ENCODE measurements around the gene NFATC4.

The NFATC4 gene

GRCh38 chr14:24376448-24377070, 8.6 kb downstream of the NFATC4 start:
- ChIA-PET POLR2A (interaction anchor here (1.0 kb wide), 1 partner anchor 63 kb away, joined by 3 read pairs; no protein-coding TSS in a partner anchor), CTCF (interaction anchor here (0.6 to 1.7 kb wide), 3 partner anchors 11 to 55 kb away, joined by 3 to 7 read pairs (median 3); no protein-coding TSS in a partner anchor)
- Histone ChIP-seq H3K9me3 (ENCODE audit: control insufficient read depth, insufficient read depth, low read depth, low read length) (no peaks in the 10 kb centered on the region), H3K4me1 (ENCODE audit: control insufficient read depth, insufficient read depth, low read length) (peaks cover 18% of the 10 kb centered on the region), H3K36me3 (ENCODE audit: control insufficient read depth in 2 of 2, insufficient read depth in 1 of 2, low read length in 2 of 2) (peaks cover 0 to 58% of the 10 kb centered on the region in 2 experiments; a peak in 2 of 3 replicates), H3K27ac (ENCODE audit: extremely low read depth, low read depth, low read length) (no peak overlapping the region), H3K4me3 (ENCODE audit: low read depth, low read length) (no peak overlapping the region)
- TF ChIP-seq ZBTB8A (tag by site-specific recombination; IDR thresholded peaks at IDR 0.05) (0 out of 2 replicates have a peak, but pooled peaks have one; percentile 0), PRDM4 (tag by site-specific recombination; IDR thresholded peaks at IDR 0.05) (no peak), PRDM10 (tag by site-specific recombination; IDR thresholded peaks at IDR 0.05) (peak; percentile 56)

DNA sequence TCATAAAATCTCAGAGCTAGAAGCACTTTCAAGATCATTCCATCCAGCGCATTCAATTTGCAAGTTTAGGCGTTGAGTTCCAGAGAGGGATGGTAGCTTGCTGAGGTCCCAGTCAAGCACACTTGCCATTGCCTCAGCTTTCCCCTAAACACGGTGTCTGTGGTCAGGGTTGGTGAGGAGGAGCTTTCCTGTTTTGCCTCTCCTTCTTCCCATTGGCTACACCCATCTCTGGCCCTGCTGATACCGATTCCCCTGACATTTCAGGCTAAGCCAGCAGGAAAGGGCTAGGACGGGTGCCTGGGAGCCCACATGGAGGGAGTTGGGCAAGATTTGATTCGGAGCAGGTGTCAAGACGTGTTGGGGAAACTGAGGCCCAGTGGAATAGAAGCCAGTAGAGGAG, 9.1 kb downstream of the NFATC4 start:
- ChIA-PET CTCF (interaction anchor here (1.2 to 1.7 kb wide), 2 partner anchors 11 to 54 kb away, joined by 3 to 7 read pairs; no protein-coding TSS in a partner anchor), POLR2A (interaction anchor here (1.0 kb wide), 2 partner anchors 11 to 63 kb away, joined by 3 to 4 read pairs; no protein-coding TSS in a partner anchor)
- Histone ChIP-seq H3K4me1 (ENCODE audit: control insufficient read depth, insufficient read depth, low read length) (peaks cover 17% of the 10 kb centered on the region), H3K9me3 (ENCODE audit: control insufficient read depth, insufficient read depth, low read depth, low read length) (no peaks in the 10 kb centered on the region), H3K4me3 (ENCODE audit: low read depth, low read length) (no peak overlapping the region), H3K36me3 (ENCODE audit: control insufficient read depth in 2 of 2, insufficient read depth in 1 of 2, low read length in 2 of 2) (peaks cover 0 to 53% of the 10 kb centered on the region in 2 experiments; a peak in 1 of 3 replicates), H3K27ac (ENCODE audit: extremely low read depth, low read depth, low read length) (no peak overlapping the region)
- TF ChIP-seq ZNF26 (tag by site-specific recombination; IDR thresholded peaks at IDR 0.05) (no peak), ZNF274 (IDR thresholded peaks at IDR 0.05; ENCODE audit: low read length) (no peak), ZNF274 (tag by site-specific recombination; IDR thresholded peaks at IDR 0.05; ENCODE audit: borderline replicate concordance) (no peak), ZNF223 (tag by site-specific recombination; IDR thresholded peaks at IDR 0.05) (no peak), ZNF214 (tag by site-specific recombination; IDR thresholded peaks at IDR 0.05; ENCODE audit: borderline replicate concordance) (no peak), ZFP41 (tag by site-specific recombination; IDR thresholded peaks at IDR 0.05; ENCODE audit: borderline replicate concordance) (no peak), KLF16 (tag by site-specific recombination; IDR thresholded peaks at IDR 0.05) (no peak), ZBTB8A (tag by site-specific recombination; IDR thresholded peaks at IDR 0.05) (0 out of 2 replicates have a peak, but pooled peaks have one; percentile 4), ZNF341 (tag by site-specific recombination; IDR thresholded peaks at IDR 0.05; ENCODE audit: low read depth) (no peak)

GRCh38 chr14:24377657-24378056, 9.7 kb downstream of the NFATC4 start:
- H3K36me3 ChIP-seq (ENCODE audit: control insufficient read depth in 2 of 2, insufficient read depth in 1 of 2, low read length in 2 of 2): peaks cover 0 to 48% of the 10 kb centered on the region in 2 experiments; a peak in 1 of 3 replicates
- H3K4me1 ChIP-seq (ENCODE audit: control insufficient read depth, insufficient read depth, low read length): peaks cover 12% of the 10 kb centered on the region
- H3K4me3 ChIP-seq (ENCODE audit: low read depth, low read length): no peak overlapping the region
- ChIA-PET CTCF (interaction anchor here (0.9 to 1.7 kb wide), 4 partner anchors 12 to 269 kb away, joined by 3 to 7 read pairs (median 4); no protein-coding TSS in a partner anchor), POLR2A (interaction anchor here (0.7 to 1.2 kb wide), 6 partner anchors 11 to 267 kb away, joined by 3 to 4 read pairs (median 3); partner anchors contain the start of genes CBLN3, KHNYN and NYNRIN)
- no peaks in the 10 kb centered on the region for H3K9me3 ChIP-seq (ENCODE audit: control insufficient read depth, insufficient read depth, low read depth, low read length)
- H3K27ac ChIP-seq (ENCODE audit: extremely low read depth, low read depth, low read length): no peak overlapping the region
- TF ChIP-seq ZEB2 (tag by site-specific recombination; IDR thresholded peaks at IDR 0.05) (no peak), REPIN1 (tag by site-specific recombination; IDR thresholded peaks at IDR 0.05; ENCODE audit: low read depth) (no peak), ZNF658 (tag by site-specific recombination; IDR thresholded peaks at IDR 0.05) (no peak), ZNF433 (tag by site-specific recombination; IDR thresholded peaks at IDR 0.05; ENCODE audit: low read depth) (no peak), ZNF791 (tag by site-specific recombination; IDR thresholded peaks at IDR 0.05) (no peak), SCRT2 (tag by site-specific recombination; IDR thresholded peaks at IDR 0.05) (no peak), ZFHX2 (tag by site-specific recombination; conservative IDR thresholded peaks at IDR 0.05) (peak; percentile 75), ZNF623 (tag by site-specific recombination; IDR thresholded peaks at IDR 0.05) (no peak)
- TF ChIP-seq, protein P1, sequence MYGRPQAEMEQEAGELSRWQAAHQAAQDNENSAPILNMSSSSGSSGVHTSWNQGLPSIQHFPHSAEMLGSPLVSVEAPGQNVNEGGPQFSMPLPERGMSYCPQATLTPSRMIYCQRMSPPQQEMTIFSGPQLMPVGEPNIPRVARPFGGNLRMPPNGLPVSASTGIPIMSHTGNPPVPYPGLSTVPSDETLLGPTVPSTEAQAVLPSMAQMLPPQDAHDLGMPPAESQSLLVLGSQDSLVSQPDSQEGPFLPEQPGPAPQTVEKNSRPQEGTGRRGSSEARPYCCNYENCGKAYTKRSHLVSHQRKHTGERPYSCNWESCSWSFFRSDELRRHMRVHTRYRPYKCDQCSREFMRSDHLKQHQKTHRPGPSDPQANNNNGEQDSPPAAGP (tag by site-specific recombination; IDR thresholded peaks at IDR 0.05): peak; percentile 93

All from HEK293 (cell line).